Nephron progenitor cell (in vitro differentiated cells): ENCODE results near the gene EIF4E2.

Source experiments
- DNase-seq: peaks from one replicate; pipeline ENCODE4 v3.0.0; 2021
- H3K27ac Mint-ChIP-seq: 2 replicates; pipeline ENCODE4 v1.8.0; 2021; ENCODE audit warnings: mild to moderate bottlenecking, moderate library complexity, mixed read lengths
- H3K27me3 Mint-ChIP-seq: 2 replicates; pipeline ENCODE4 v1.8.0; 2021; ENCODE audit warnings: mild to moderate bottlenecking, low read depth, mixed read lengths; ENCODE audit not compliant: poor library complexity
- H3K36me3 Mint-ChIP-seq: 2 replicates; pipeline ENCODE4 v1.8.0; 2021; ENCODE audit warnings: low read depth, mixed read lengths
- H3K4me1 Mint-ChIP-seq: 2 replicates; pipeline ENCODE4 v1.8.0; 2021; ENCODE audit warnings: mixed read lengths
- H3K4me3 Mint-ChIP-seq: 2 replicates; pipeline ENCODE4 v1.8.0; 2021; ENCODE audit warnings: mild to moderate bottlenecking, moderate library complexity, mixed read lengths
- H3K9me3 Mint-ChIP-seq: 2 replicates; pipeline ENCODE4 v1.8.0; 2021; ENCODE audit warnings: mild to moderate bottlenecking, moderate library complexity, mixed read lengths
- TF ChIP-seq, protein P1 (sequence below): fragments of 200-600 bp; sonication (generic); IDR thresholded peaks from 2 replicates; pipeline ENCODE4 v1.5.0; 2021; ENCODE audit warnings: antibody characterized with exemption

Gene EIF4E2

DNA sequence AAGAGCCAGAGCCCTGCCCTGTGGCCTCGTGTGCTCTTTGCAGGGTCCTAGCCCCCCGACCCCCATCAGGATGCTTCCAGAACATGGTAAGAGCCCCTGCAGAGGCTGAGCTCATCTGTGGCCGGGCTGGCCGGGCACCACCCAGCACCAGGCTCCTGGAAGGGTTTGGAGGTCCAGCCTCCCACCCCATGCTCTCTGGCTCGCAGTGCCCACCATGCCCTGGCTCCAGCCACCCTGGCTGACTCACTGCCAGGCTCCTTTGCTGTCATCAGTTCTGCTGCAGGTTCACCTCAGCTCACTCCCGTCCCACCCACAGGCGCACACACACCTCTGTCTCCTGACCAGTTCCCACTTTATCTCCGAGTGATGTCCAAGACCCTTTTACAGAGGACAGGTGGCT, 37.5 kb downstream of the EIF4E2 start:
- H3K36me3 Mint-ChIP-seq, result peaks cover 36% of the 10 kb centered on the region
- no peak overlapping the region for H3K4me3 Mint-ChIP-seq
- no peak for DNase-seq
- TF ChIP-seq, protein P1, sequence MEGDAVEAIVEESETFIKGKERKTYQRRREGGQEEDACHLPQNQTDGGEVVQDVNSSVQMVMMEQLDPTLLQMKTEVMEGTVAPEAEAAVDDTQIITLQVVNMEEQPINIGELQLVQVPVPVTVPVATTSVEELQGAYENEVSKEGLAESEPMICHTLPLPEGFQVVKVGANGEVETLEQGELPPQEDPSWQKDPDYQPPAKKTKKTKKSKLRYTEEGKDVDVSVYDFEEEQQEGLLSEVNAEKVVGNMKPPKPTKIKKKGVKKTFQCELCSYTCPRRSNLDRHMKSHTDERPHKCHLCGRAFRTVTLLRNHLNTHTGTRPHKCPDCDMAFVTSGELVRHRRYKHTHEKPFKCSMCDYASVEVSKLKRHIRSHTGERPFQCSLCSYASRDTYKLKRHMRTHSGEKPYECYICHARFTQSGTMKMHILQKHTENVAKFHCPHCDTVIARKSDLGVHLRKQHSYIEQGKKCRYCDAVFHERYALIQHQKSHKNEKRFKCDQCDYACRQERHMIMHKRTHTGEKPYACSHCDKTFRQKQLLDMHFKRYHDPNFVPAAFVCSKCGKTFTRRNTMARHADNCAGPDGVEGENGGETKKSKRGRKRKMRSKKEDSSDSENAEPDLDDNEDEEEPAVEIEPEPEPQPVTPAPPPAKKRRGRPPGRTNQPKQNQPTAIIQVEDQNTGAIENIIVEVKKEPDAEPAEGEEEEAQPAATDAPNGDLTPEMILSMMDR, result no peak
- H3K9me3 Mint-ChIP-seq, result peaks cover 12% of the 10 kb centered on the region
- H3K27me3 Mint-ChIP-seq, result peaks cover 3% of the 10 kb centered on the region
- H3K27ac Mint-ChIP-seq, result no peak overlapping the region
- no peaks in the 10 kb centered on the region for H3K4me1 Mint-ChIP-seq

DNA sequence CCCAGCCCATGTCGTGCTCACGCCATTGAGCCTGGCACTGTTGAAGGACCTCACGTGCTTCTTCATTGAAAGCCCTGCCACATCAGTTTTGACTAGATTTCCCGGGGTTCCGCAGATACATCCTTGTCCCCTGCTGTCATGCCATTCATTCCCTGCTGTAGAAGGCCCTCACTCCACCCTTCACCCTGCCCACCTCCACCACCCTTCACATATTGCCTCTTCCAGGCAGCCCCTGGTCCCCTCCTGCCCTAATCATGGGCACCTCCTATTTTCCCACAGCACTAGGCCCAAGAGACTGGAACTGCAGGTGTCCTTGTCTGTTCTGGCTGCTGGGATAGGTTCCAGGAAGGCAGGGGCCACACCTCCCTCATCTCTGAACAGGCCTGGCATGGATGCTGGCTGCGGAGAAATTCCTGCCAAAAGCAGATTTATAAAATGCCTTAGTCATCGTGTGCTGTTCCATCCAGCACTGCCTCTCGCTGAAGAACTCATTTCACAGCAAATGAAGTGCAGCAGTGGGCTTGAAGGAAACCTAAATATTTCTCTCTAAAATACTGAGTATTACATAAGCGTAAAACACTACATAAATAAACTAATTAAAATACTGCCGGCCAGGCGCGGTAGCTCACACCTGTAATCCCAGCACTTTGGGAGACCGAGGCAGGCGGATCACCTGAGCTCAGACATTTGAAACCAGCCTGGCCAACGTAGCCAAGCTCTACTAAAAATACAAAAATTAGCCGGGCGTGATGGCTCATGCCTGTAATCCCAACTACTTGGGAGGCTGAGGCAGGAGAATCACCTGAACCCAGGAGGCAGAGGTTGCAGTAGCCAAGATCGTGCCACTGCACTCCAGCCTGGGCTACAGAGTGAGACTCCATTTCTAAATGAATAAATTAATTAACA, 38.4 kb downstream of the EIF4E2 start:
- DNase-seq, result no peak
- Mint-ChIP-seq H3K4me1 (no peaks in the 10 kb centered on the region), H3K36me3 (peaks cover 26% of the 10 kb centered on the region), H3K4me3 (no peak overlapping the region), H3K27me3 (peaks cover 9% of the 10 kb centered on the region), H3K9me3 (peaks cover 10% of the 10 kb centered on the region), H3K27ac (no peak overlapping the region)
- TF ChIP-seq, protein P1, result no peak

DNA sequence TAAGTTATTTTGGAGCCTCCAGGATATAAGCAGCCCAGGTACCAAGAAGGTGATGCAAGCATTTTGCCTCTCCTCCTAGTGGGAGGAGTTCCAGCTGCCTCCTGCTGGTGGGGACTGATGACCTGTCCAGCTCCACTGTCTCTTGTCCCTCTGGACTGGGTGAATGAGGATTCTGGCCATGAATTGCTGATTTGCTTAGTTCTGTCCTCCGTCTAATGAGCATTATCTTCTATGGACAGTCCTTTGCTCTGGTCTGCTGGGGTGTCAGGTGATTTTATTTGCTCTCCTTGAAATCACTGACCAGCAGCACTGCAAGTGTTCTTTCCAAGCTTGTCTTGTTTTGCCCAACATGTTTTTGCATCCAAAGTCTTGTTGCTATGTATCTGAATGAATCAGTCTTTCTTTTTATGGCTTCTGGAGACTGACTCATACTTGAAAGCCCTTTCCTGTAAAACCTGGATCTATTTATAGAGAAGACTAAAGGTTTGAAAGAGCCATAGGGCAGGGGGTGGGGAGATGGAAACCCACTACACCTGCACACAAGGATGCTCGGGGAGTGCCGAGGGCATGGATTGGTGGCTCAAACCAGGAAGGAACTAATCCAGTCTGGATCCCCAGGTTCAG, 42.4 kb downstream of the EIF4E2 start:
- TF ChIP-seq, protein P1, result no peak
- Mint-ChIP-seq H3K4me3 (no peak overlapping the region), H3K36me3 (peaks cover 10% of the 10 kb centered on the region), H3K9me3 (peaks cover 7% of the 10 kb centered on the region), H3K27ac (no peak overlapping the region), H3K27me3 (peaks cover 12% of the 10 kb centered on the region), H3K4me1 (no peaks in the 10 kb centered on the region)
- no peak for DNase-seq

DNA sequence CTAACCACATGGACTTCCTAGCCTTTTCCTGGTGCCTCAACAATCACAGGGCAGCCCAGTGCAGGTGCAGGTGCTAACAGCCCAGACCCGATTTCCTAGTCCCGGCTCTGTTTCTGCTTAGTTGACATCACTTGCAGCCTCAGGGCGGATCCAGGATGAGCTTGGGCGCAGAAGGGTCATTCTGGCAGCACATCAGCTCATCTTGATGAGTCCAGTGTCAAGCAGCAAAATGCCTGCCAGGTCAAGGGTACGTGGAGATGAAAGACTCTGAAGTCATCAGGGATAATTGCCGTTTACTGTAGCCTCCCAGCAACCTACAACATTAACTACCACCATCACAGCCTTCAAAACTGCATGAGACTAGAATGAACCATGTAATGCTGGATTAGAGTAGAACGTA, 43.5 kb downstream of the EIF4E2 start:
- H3K9me3 Mint-ChIP-seq, result peaks cover 7% of the 10 kb centered on the region

DNA sequence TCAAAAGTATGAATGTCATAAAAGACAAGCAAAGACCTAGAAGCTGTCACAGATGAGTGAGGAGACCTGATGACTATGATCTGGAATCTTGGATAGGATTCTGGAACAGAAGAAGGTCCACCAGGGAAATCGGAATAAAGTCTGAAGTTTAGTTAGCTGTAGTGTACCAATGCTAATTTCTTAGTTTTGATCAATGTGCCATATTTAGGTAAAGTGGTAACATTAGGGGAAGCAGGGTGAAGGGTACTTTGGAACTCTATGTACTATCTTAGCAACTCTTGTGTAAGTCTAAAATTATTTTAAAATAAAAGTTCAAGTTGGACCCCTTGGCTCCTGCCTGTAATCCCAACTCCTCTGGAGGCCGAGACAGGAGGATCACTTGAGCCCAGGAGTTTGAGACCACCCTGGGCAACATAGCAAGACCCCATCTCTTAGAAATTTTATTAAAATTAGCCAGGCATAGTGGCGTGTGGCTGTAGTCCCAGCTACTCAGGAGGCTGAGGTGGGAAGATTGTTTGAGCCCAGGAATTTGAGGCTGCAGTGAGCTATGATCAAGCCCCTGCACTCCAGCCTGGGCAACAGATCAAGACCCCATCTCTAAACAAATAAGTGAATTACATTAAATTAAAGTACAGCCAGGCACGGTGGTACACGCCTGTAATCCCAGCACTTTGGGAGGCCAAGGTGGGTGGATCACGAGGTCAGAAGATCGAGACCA, 47.0 kb downstream of the EIF4E2 start:
- DNase-seq, result no peak
- no peak overlapping the region for H3K27ac Mint-ChIP-seq
- no peaks in the 10 kb centered on the region for H3K9me3 Mint-ChIP-seq
- H3K36me3 Mint-ChIP-seq, result no peaks in the 10 kb centered on the region
- no peak overlapping the region for H3K4me3 Mint-ChIP-seq
- peaks cover 7% of the 10 kb centered on the region for H3K4me1 Mint-ChIP-seq
- H3K27me3 Mint-ChIP-seq, result peaks cover 31% of the 10 kb centered on the region
- TF ChIP-seq, protein P1, result no peak

More for the DNA sequence above, 43.5 kb downstream of the EIF4E2 start:
- TF ChIP-seq, protein P1, result no peak
- Mint-ChIP-seq H3K27ac (no peak overlapping the region), H3K4me3 (no peak overlapping the region), H3K4me1 (no peaks in the 10 kb centered on the region), H3K36me3 (peaks cover 10% of the 10 kb centered on the region), H3K27me3 (peaks cover 15% of the 10 kb centered on the region)
- no peak for DNase-seq
